Measurements from ENCODE around the gene BPIFB1. TPM values are rescaled to one million over a fixed set of nuclear protein-coding genes. Genes with fewer than 3 reads are reported as not detected.

The BPIFB1 gene
- polyA plus RNA-seq, 1 donor (not counting 4 experiments of a cell fraction or from before 2014, with no cell fraction given): not detected

- TF ChIP-seq EZH2 (IDR thresholded peaks at IDR 0.05; ENCODE audit: low read length): no peak
- H3K4me1 ChIP-seq (ENCODE audit: control insufficient read depth, extremely low read depth, insufficient read depth, low read length): no peaks in the 10 kb centered on the region
- dilution Hi-C loops (cut with MboI; ENCODE audit: extremely low pct_ligation_motif_present, low sequenced_read_pairs): no loop called here
- no peak for FAIRE-seq
- no peak overlapping the region for H3K4me2 ChIP-seq (ENCODE audit: control insufficient read depth, extremely low read depth, insufficient read depth, low read depth, low read length)
- no peaks in the 10 kb centered on the region for H3K79me2 ChIP-seq (ENCODE audit: control insufficient read depth, insufficient read depth, low read length)
- H3K9me3 ChIP-seq (ENCODE audit: control insufficient read depth, low read depth, low read length): no peaks in the 10 kb centered on the region
- H3K27ac ChIP-seq (ENCODE audit: control insufficient read depth, insufficient read depth, low read length): no peak overlapping the region
- no peaks in the 10 kb centered on the region for H3K36me3 ChIP-seq (ENCODE audit: control insufficient read depth in 2 of 2, extremely low read depth in 1 of 2, insufficient read depth in 2 of 2, low read length in 2 of 2)
- no peaks in the 10 kb centered on the region for H3K9me1 ChIP-seq (ENCODE audit: control insufficient read depth, extremely low read depth, insufficient read depth, low read length)
- H2AFZ ChIP-seq (ENCODE audit: control insufficient read depth, low read length): no peak overlapping the region
- no peak for DNase-seq (ENCODE audit: low read depth, low spot score)
- no peak overlapping the region for H3K9ac ChIP-seq (ENCODE audit: control insufficient read depth, extremely low read depth, insufficient read depth, low read length)
- no peak overlapping the region for H3K4me3 ChIP-seq (ENCODE audit: control insufficient read depth in 2 of 3, extremely low read depth in 1 of 3, insufficient read depth in 2 of 3, low read depth in 1 of 3, low read length in 3 of 3)
- no peaks in the 10 kb centered on the region for H4K20me1 ChIP-seq (ENCODE audit: control insufficient read depth, extremely low read depth, insufficient read depth, low read length)
- peaks cover 3% of the 10 kb centered on the region for H3K27me3 ChIP-seq (ENCODE audit: control insufficient read depth, extremely low read depth, insufficient read depth, low read length)
Measured at GRCh38 chr20:33237989-33238388, 45.0 kb upstream of the BPIFB1 start.

GRCh38 chr20:33239418-33239817, 43.6 kb upstream of the BPIFB1 start:
- H3K4me3 ChIP-seq (ENCODE audit: control insufficient read depth in 2 of 3, extremely low read depth in 1 of 3, insufficient read depth in 2 of 3, low read depth in 1 of 3, low read length in 3 of 3): no peak overlapping the region

More at GRCh38 chr20:33239418-33239817, 43.6 kb upstream of the BPIFB1 start:
- Histone ChIP-seq H3K9me1 (ENCODE audit: control insufficient read depth, extremely low read depth, insufficient read depth, low read length) (no peaks in the 10 kb centered on the region), H3K4me2 (ENCODE audit: control insufficient read depth, extremely low read depth, insufficient read depth, low read depth, low read length) (no peak overlapping the region), H3K27ac (ENCODE audit: control insufficient read depth, insufficient read depth, low read length) (no peak overlapping the region), H3K4me1 (ENCODE audit: control insufficient read depth, extremely low read depth, insufficient read depth, low read length) (no peaks in the 10 kb centered on the region), H3K36me3 (ENCODE audit: control insufficient read depth in 2 of 2, extremely low read depth in 1 of 2, insufficient read depth in 2 of 2, low read length in 2 of 2) (no peaks in the 10 kb centered on the region), H3K27me3 (ENCODE audit: control insufficient read depth, extremely low read depth, insufficient read depth, low read length) (peaks cover 3% of the 10 kb centered on the region), H3K9me3 (ENCODE audit: control insufficient read depth, low read depth, low read length) (no peaks in the 10 kb centered on the region), H2AFZ (ENCODE audit: control insufficient read depth, low read length) (no peak overlapping the region), H3K9ac (ENCODE audit: control insufficient read depth, extremely low read depth, insufficient read depth, low read length) (no peak overlapping the region), H3K79me2 (ENCODE audit: control insufficient read depth, insufficient read depth, low read length) (no peaks in the 10 kb centered on the region), H4K20me1 (ENCODE audit: control insufficient read depth, extremely low read depth, insufficient read depth, low read length) (no peaks in the 10 kb centered on the region)
- FAIRE-seq: no peak
- dilution Hi-C loops (cut with MboI; ENCODE audit: extremely low pct_ligation_motif_present, low sequenced_read_pairs): no loop called here
- no peak for DNase-seq (ENCODE audit: low read depth, low spot score)
- TF ChIP-seq CTCF (optimal IDR thresholded peaks at IDR 0.05 in 1 of 3, IDR thresholded peaks at IDR 0.05 in 1 of 3, conservative IDR thresholded peaks at IDR 0.05 in 1 of 3; ENCODE audit: extremely low read depth in 1 of 3, insufficient read depth in 2 of 3, low read length in 3 of 3) (no peak), EZH2 (IDR thresholded peaks at IDR 0.05; ENCODE audit: low read length) (no peak)
